ENCODE results near the gene SOX3. TPM values are rescaled to one million over a fixed set of nuclear protein-coding genes. Genes with fewer than 3 reads are reported as not detected.
A peak's percentile ranks its signal among the peaks of the same experiment; 100 is the strongest.

The SOX3 gene
- total RNA-seq, 1 donor from 2014 or later, result not detected

- H3K4me3 ChIP-seq (ENCODE audit: low read length in 3 of 3), result no peak overlapping the region
- H3K9ac ChIP-seq (ENCODE audit: low read depth in 1 of 3, low read length in 3 of 3), result no peak overlapping the region
- no peaks in the 10 kb centered on the region for H3K9me3 ChIP-seq (ENCODE audit: control insufficient read depth in 3 of 3, low read length in 3 of 3)
- H3K27me3 ChIP-seq (ENCODE audit: control insufficient read depth in 3 of 3, insufficient read depth in 3 of 3, low read length in 3 of 3), result peaks cover 53 to 59% (median 57%) of the 10 kb centered on the region in 3 donors
- peaks cover 17 to 32% (median 24%) of the 10 kb centered on the region in 3 donors for H3K4me1 ChIP-seq (ENCODE audit: control insufficient read depth in 3 of 3, insufficient read depth in 3 of 3, low read length in 3 of 3)
- H3K36me3 ChIP-seq (ENCODE audit: control insufficient read depth in 3 of 3, insufficient read depth in 3 of 3, low read length in 3 of 3), result no peaks in the 10 kb centered on the region
- no peak overlapping the region for H3K27ac ChIP-seq (ENCODE audit: low read depth, low read length)
Observed at GRCh38 chrX:140509468-140510305, 4.8 kb upstream of the SOX3 start.

GRCh38 chrX:140508958-140509357 is 4.1 kb upstream of the SOX3 start:
- Histone ChIP-seq H3K27ac (ENCODE audit: low read depth, low read length) (no peak overlapping the region), H3K27me3 (ENCODE audit: control insufficient read depth in 3 of 3, insufficient read depth in 3 of 3, low read length in 3 of 3) (peaks cover 60 to 65% (median 62%) of the 10 kb centered on the region in 3 donors), H3K36me3 (ENCODE audit: control insufficient read depth in 3 of 3, insufficient read depth in 3 of 3, low read length in 3 of 3) (no peaks in the 10 kb centered on the region), H3K9ac (ENCODE audit: low read depth in 1 of 3, low read length in 3 of 3) (no peak overlapping the region), H3K4me3 (ENCODE audit: low read length in 3 of 3) (no peak overlapping the region), H3K4me1 (ENCODE audit: control insufficient read depth in 3 of 3, insufficient read depth in 3 of 3, low read length in 3 of 3) (peaks cover 17 to 36% (median 24%) of the 10 kb centered on the region in 3 donors), H3K9me3 (ENCODE audit: control insufficient read depth in 3 of 3, low read length in 3 of 3) (no peaks in the 10 kb centered on the region)

GRCh38 chrX:140507982-140508305 is 3.1 kb upstream of the SOX3 start:
- Histone ChIP-seq H3K9me3 (ENCODE audit: control insufficient read depth in 3 of 3, low read length in 3 of 3) (no peaks in the 10 kb centered on the region), H3K4me3 (ENCODE audit: low read length in 3 of 3) (peak overlapping the region in 1 of 3 donors; percentile 13), H3K4me1 (ENCODE audit: control insufficient read depth in 3 of 3, insufficient read depth in 3 of 3, low read length in 3 of 3) (peaks cover 17 to 36% (median 27%) of the 10 kb centered on the region in 3 donors), H3K27ac (ENCODE audit: low read depth, low read length) (no peak overlapping the region), H3K27me3 (ENCODE audit: control insufficient read depth in 3 of 3, insufficient read depth in 3 of 3, low read length in 3 of 3) (peaks cover 61 to 65% (median 64%) of the 10 kb centered on the region in 3 donors), H3K9ac (ENCODE audit: low read depth in 1 of 3, low read length in 3 of 3) (no peak overlapping the region), H3K36me3 (ENCODE audit: control insufficient read depth in 3 of 3, insufficient read depth in 3 of 3, low read length in 3 of 3) (no peaks in the 10 kb centered on the region)

- Histone ChIP-seq H3K36me3 (ENCODE audit: control insufficient read depth in 3 of 3, insufficient read depth in 3 of 3, low read length in 3 of 3) (no peaks in the 10 kb centered on the region), H3K9me3 (ENCODE audit: control insufficient read depth in 3 of 3, low read length in 3 of 3) (no peaks in the 10 kb centered on the region), H3K27ac (ENCODE audit: low read depth, low read length) (no peak overlapping the region), H3K4me3 (ENCODE audit: low read length in 3 of 3) (peak overlapping the region in 1 of 3 donors; percentile 13), H3K27me3 (ENCODE audit: control insufficient read depth in 3 of 3, insufficient read depth in 3 of 3, low read length in 3 of 3) (peaks cover 63 to 68% (median 65%) of the 10 kb centered on the region in 3 donors), H3K9ac (ENCODE audit: low read depth in 1 of 3, low read length in 3 of 3) (no peak overlapping the region), H3K4me1 (ENCODE audit: control insufficient read depth in 3 of 3, insufficient read depth in 3 of 3, low read length in 3 of 3) (peaks cover 17 to 36% (median 27%) of the 10 kb centered on the region in 3 donors)
Observed at GRCh38 chrX:140507223-140507981, 2.5 kb upstream of the SOX3 start.

- peaks cover 65 to 70% (median 68%) of the 10 kb centered on the region in 3 donors for H3K27me3 ChIP-seq (ENCODE audit: control insufficient read depth in 3 of 3, insufficient read depth in 3 of 3, low read length in 3 of 3)
- H3K27ac ChIP-seq (ENCODE audit: low read depth, low read length), result no peak overlapping the region
- H3K36me3 ChIP-seq (ENCODE audit: control insufficient read depth in 3 of 3, insufficient read depth in 3 of 3, low read length in 3 of 3), result no peaks in the 10 kb centered on the region
- H3K4me1 ChIP-seq (ENCODE audit: control insufficient read depth in 3 of 3, insufficient read depth in 3 of 3, low read length in 3 of 3), result peaks cover 17 to 36% (median 27%) of the 10 kb centered on the region in 3 donors
- H3K4me3 ChIP-seq (ENCODE audit: low read length in 3 of 3), result no peak overlapping the region
- H3K9ac ChIP-seq (ENCODE audit: low read depth in 1 of 3, low read length in 3 of 3), result no peak overlapping the region
- no peaks in the 10 kb centered on the region for H3K9me3 ChIP-seq (ENCODE audit: control insufficient read depth in 3 of 3, low read length in 3 of 3)
Observed at GRCh38 chrX:140505421-140506337, 810 bp upstream of the SOX3 start.

GRCh38 chrX:140503714-140504351 is 1.0 kb downstream of the SOX3 start:
- Histone ChIP-seq H3K4me1 (ENCODE audit: control insufficient read depth in 3 of 3, insufficient read depth in 3 of 3, low read length in 3 of 3) (peaks cover 17 to 36% (median 27%) of the 10 kb centered on the region in 3 donors), H3K9me3 (ENCODE audit: control insufficient read depth in 3 of 3, low read length in 3 of 3) (no peaks in the 10 kb centered on the region), H3K27me3 (ENCODE audit: control insufficient read depth in 3 of 3, insufficient read depth in 3 of 3, low read length in 3 of 3) (peaks cover 55 to 64% (median 59%) of the 10 kb centered on the region in 3 donors), H3K9ac (ENCODE audit: low read depth in 1 of 3, low read length in 3 of 3) (no peak overlapping the region), H3K4me3 (ENCODE audit: low read length in 3 of 3) (peak overlapping the region in 2 of 3 donors; percentile 46 to 52), H3K36me3 (ENCODE audit: control insufficient read depth in 3 of 3, insufficient read depth in 3 of 3, low read length in 3 of 3) (no peaks in the 10 kb centered on the region), H3K27ac (ENCODE audit: low read depth, low read length) (no peak overlapping the region)

GRCh38 chrX:140503238-140503601 is 1.6 kb downstream of the SOX3 start:
- peaks cover 17 to 33% (median 27%) of the 10 kb centered on the region in 3 donors for H3K4me1 ChIP-seq (ENCODE audit: control insufficient read depth in 3 of 3, insufficient read depth in 3 of 3, low read length in 3 of 3)
- no peak overlapping the region for H3K27ac ChIP-seq (ENCODE audit: low read depth, low read length)
- H3K9me3 ChIP-seq (ENCODE audit: control insufficient read depth in 3 of 3, low read length in 3 of 3), result no peaks in the 10 kb centered on the region
- no peaks in the 10 kb centered on the region for H3K36me3 ChIP-seq (ENCODE audit: control insufficient read depth in 3 of 3, insufficient read depth in 3 of 3, low read length in 3 of 3)
- H3K9ac ChIP-seq (ENCODE audit: low read depth in 1 of 3, low read length in 3 of 3), result no peak overlapping the region
- peaks cover 54 to 59% (median 56%) of the 10 kb centered on the region in 3 donors for H3K27me3 ChIP-seq (ENCODE audit: control insufficient read depth in 3 of 3, insufficient read depth in 3 of 3, low read length in 3 of 3)
- peak overlapping the region in 2 of 3 donors; percentile 23 to 35 for H3K4me3 ChIP-seq (ENCODE audit: low read length in 3 of 3)

GRCh38 chrX:140502491-140503237 is 2.2 kb downstream of the SOX3 start:
- peak overlapping the region in 1 of 3 donors; percentile 23 for H3K4me3 ChIP-seq (ENCODE audit: low read length in 3 of 3)
- peaks cover 50 to 53% (median 52%) of the 10 kb centered on the region in 3 donors for H3K27me3 ChIP-seq (ENCODE audit: control insufficient read depth in 3 of 3, insufficient read depth in 3 of 3, low read length in 3 of 3)
- H3K27ac ChIP-seq (ENCODE audit: low read depth, low read length), result no peak overlapping the region
- no peak overlapping the region for H3K9ac ChIP-seq (ENCODE audit: low read depth in 1 of 3, low read length in 3 of 3)
- no peaks in the 10 kb centered on the region for H3K9me3 ChIP-seq (ENCODE audit: control insufficient read depth in 3 of 3, low read length in 3 of 3)
- peaks cover 17 to 27% (median 26%) of the 10 kb centered on the region in 3 donors for H3K4me1 ChIP-seq (ENCODE audit: control insufficient read depth in 3 of 3, insufficient read depth in 3 of 3, low read length in 3 of 3)
- H3K36me3 ChIP-seq (ENCODE audit: control insufficient read depth in 3 of 3, insufficient read depth in 3 of 3, low read length in 3 of 3), result no peaks in the 10 kb centered on the region
